GM18858 (cell line): ENCODE results near the gene ZDHHC19.

Experiments used
- ATAC-seq: cut with Tn5 transposase; IDR thresholded peaks from one replicate; pipeline ENCODE4 v1.9.1; 2021; ENCODE audit not compliant: unreplicated experiment

Gene ZDHHC19

DNA sequence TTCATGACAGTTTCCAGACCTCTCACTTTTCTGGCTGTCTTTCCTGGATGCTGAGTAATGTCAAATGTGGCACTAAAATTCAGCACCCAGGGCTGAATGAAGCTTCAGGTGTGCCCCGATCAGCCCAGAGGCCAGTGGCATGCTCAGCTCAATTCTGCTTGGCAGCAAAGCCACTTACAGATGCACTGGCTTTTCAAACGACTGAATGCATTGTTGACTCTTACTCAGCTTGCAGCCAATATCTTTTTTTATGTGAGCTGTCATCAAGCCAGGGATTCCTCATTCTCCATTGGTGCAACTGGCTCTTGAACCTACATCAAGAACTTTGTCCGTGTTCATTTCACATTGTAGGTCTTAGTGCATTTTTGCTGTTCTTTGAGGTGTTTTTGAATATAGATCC, 60.7 kb downstream of the ZDHHC19 start:
- no peak for ATAC-seq

DNA sequence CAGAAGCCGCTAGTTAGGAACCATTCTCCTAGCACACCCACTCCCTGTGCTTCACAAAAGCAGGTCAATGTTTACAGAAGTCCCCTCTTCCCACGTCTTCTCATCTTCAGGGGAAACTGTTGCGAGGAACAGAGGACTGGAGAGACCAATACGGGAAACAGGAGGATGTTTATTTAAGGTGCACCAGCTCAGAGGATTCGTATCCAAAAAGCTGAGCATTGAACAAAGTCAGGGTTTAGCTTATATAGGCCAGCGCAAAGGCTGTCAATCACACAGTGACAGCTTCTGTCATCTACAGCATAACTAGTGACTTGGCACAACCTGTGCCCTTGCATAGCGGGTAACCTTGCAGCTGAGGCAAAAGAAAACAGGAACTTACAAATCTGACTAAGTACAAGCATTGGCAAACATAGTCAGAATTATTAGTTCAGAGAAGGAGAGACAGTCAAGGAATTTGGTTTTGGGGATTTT, 61.3 kb downstream of the ZDHHC19 start:
- no peak for ATAC-seq

DNA sequence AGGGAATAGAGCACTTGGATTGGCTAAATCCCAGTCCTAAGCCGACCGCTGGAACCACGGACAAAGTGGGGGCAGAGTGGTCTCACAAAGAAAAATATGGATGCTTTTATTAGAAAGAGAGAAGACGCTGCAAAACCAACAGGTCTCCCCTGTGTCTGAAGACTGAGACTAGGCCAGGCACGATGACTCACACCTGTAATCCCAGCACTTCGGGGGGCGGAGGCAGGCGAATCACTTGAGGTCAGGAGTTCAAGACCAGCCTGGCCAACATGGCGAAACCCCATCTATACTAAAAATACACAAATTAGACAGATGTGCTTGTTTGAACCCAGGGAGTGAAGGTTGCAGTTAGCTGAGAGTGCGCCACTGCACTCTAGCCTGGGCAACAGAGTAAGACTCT, 61.8 kb downstream of the ZDHHC19 start:
- no peak for ATAC-seq
